ENCODE results near the gene LGALS1. TPM values are rescaled to one million over a fixed set of nuclear protein-coding genes. Genes with fewer than 3 reads are reported as not detected.
A peak's percentile ranks its signal among the peaks of the same experiment; 100 is the strongest.

The LGALS1 gene
- total and polyA plus RNA-seq, 9 of the 15 experiments (the other 6 are each of a cell fraction or from before 2014, with no cell fraction given) = 160 to 800 (median 330) TPM

DNA sequence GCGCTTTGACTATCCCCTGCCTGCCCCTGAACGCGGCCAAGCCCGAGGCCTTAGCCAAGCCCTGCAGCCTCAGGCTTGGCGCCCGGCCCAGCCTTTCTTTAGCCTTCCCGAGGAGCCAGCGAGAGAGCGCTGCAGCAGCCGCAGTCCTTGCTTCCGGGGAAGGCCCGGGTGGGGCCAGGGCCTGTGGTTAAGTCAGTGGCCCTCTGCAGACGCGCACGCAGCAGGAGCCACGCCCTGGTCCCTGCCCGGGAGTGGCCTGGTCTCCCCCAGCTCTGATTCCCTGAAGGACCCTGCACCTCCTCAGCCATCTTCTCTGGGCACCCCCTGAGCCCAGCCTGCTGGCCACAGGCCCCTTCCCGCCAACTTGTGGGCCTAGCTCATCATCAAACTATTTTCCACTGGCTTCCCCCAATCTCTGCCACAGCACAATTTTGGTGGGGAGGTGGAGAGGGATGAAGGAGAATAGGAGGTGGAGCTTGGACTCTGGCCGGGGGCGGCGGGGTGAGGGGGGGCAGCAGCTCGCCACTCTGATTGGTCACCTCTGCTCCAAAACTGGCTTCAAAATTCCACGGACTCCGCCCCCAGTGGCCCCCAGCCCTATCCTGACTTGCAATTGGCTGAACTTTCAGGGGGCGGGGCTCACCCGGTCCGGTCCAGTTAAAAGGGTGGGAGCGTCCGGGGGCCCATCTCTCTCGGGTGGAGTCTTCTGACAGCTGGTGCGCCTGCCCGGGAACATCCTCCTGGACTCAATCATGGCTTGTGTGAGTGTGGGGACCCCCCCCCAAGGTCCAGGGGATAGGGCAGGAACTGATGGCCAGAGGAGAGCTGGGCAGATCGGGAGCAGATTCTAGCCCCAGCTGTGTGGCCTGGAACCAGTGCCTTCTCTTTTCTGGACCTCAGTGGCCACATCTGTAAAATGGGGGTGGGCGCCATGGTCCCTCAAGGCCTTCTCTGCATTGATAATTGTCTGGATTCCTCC, at the start of gene LGALS1 (continued):
- TF ChIP-seq BRCA1 (IDR thresholded peaks at IDR 0.05) = no peak
- no peak for TF ChIP-seq BRCA1 (CRISPR knock-in tag; IDR thresholded peaks at IDR 0.05)
- no peak for TF ChIP-seq PYGO2 (tag; IDR thresholded peaks at IDR 0.05)
- peak; percentile 60 for TF ChIP-seq MYBL2 (IDR thresholded peaks at IDR 0.05; ENCODE audit: low read depth)
- TF ChIP-seq MYBL2 (CRISPR knock-in tag; IDR thresholded peaks at IDR 0.05; ENCODE audit: borderline replicate concordance) = no peak
- no peak for TF ChIP-seq ZNF445 (CRISPR knock-in tag; IDR thresholded peaks at IDR 0.05; ENCODE audit: low read depth)
- TF ChIP-seq, protein P1, sequence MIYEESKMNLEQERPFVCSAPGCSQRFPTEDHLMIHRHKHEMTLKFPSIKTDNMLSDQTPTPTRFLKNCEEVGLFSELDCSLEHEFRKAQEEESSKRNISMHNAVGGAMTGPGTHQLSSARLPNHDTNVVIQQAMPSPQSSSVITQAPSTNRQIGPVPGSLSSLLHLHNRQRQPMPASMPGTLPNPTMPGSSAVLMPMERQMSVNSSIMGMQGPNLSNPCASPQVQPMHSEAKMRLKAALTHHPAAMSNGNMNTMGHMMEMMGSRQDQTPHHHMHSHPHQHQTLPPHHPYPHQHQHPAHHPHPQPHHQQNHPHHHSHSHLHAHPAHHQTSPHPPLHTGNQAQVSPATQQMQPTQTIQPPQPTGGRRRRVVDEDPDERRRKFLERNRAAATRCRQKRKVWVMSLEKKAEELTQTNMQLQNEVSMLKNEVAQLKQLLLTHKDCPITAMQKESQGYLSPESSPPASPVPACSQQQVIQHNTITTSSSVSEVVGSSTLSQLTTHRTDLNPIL (CRISPR knock-in tag; IDR thresholded peaks at IDR 0.05) = no peak
- TF ChIP-seq, protein P2, sequence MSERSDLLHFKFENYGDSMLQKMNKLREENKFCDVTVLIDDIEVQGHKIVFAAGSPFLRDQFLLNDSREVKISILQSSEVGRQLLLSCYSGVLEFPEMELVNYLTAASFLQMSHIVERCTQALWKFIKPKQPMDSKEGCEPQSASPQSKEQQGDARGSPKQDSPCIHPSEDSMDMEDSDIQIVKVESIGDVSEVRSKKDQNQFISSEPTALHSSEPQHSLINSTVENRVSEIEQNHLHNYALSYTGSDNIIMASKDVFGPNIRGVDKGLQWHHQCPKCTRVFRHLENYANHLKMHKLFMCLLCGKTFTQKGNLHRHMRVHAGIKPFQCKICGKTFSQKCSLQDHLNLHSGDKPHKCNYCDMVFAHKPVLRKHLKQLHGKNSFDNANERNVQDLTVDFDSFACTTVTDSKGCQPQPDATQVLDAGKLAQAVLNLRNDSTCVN (CRISPR knock-in tag; IDR thresholded peaks at IDR 0.05) = no peak
- TF ChIP-seq HDAC3 (IDR thresholded peaks at IDR 0.05; ENCODE audit: borderline replicate concordance, partially characterized antibody) = no peak
- TF ChIP-seq ZKSCAN8 (CRISPR knock-in tag; IDR thresholded peaks at IDR 0.05) = no peak
- TF ChIP-seq CEBPZ (IDR thresholded peaks at IDR 0.05; ENCODE audit: borderline replicate concordance, low read depth, low read length) = no peak
- TF ChIP-seq IRF9 (tag; IDR thresholded peaks at IDR 0.05) = no peak
- no peak for TF ChIP-seq MCM3 (IDR thresholded peaks at IDR 0.05)
- TF ChIP-seq EP400 (IDR thresholded peaks at IDR 0.05) = peak; percentile 56; the same call in 1 of the 2 replicates
- no peak for TF ChIP-seq NUFIP1 (IDR thresholded peaks at IDR 0.05; ENCODE audit: partially characterized antibody)
- no peak for TF ChIP-seq SFPQ (IDR thresholded peaks at IDR 0.05; ENCODE audit: low read depth, low read length)

Measured in K562 (cell line).